Ovary (tissue), 9 donors: ENCODE data around the gene MTUS2. TPM values are rescaled to one million over a fixed set of nuclear protein-coding genes. Genes with fewer than 3 reads are reported as not detected.
A peak's percentile ranks its signal among the peaks of the same experiment; 100 is the strongest.

ENCODE experiments used
- DNase-seq, 5 donors: peaks; one replicate each; pipeline ENCODE4 v3.0.0-alpha.2; 2019 to 2020
- H3K27ac ChIP-seq, 2 donors: fragments of 200-600 bp; one replicate each; pipeline versions ENCODE4 v1.5.1 to v1.8.0; 2019 to 2022
- H3K27me3 ChIP-seq: fragments of 200-600 bp; one replicate; pipeline ENCODE4 v1.8.0; 2022
- H3K36me3 ChIP-seq: fragments of 200-600 bp; sonication (generic); one replicate; pipeline ENCODE4 v1.5.1; 2019
- H3K4me1 ChIP-seq: one replicate; pipeline ENCODE4 v1.8.1; 2013; ENCODE audit warnings: mild to moderate bottlenecking, moderate library complexity; ENCODE audit not compliant: insufficient read depth
- H3K4me3 ChIP-seq: fragments of 200-600 bp; sonication (generic); one replicate; pipeline ENCODE4 v1.5.1; 2017
- H3K9me3 ChIP-seq, 2 donors: fragments of 200-600 bp in 1 of 2; sonication (generic) in 1 of 2; one replicate each; pipeline versions ENCODE4 v1.5.1 to v1.8.1; 2013 to 2019; ENCODE audit warnings: mild to moderate bottlenecking in 1 of 2, moderate library complexity in 1 of 2
- EP300 ChIP-seq: sonication (generic); formaldehyde crosslinking; IDR thresholded peaks from one replicate; pipeline ENCODE4 v1.6.1; 2017; ENCODE audit warnings: antibody characterized with exemption
- POLR2A ChIP-seq: fragments of 450-650 bp; IDR thresholded peaks from one replicate; pipeline ENCODE4 v1.6.1; 2017; ENCODE audit warnings: antibody characterized with exemption, mild to moderate bottlenecking, moderate library complexity
- WGBS, 3 donors: extraction: QIAGEN DNeasy Blood & Tissue Kit in 1 of 3; methylation state at CpG; one replicate each; pipeline versions ENCODE4 v1.1.5 to v1.1.7; 2013 to 2017; 5-methylcytosine and 5-hydroxymethylcytosine counted together
- intact Hi-C, 4 donors: fragments of 100-400 bp; cut with DNase I; formaldehyde crosslinking; loops; one replicate each; pipeline versions ENCODE4 v1.11.0 to v1.15.1; 2022 to 2023
- polyA plus RNA-seq, 2 donors: library from polyadenylated mRNA; stranded (reverse); fragments of 200-250 nt in 1 of 2; fragments of 350-450 nt in 1 of 2; fragmentation: Illumina TruSeq in 1 of 2; extraction: RNeasy Lipid Tissue Mini Kit (QIAGEN cat#74804) in 1 of 2; gene quantifications; one replicate each; pipeline ENCODE4 v1.2.3, GENCODE V29; 2013 to 2014
- total RNA-seq, 7 donors: library from RNA; depleted of rRNA in 2 of 7; stranded (reverse); fragments of >200 nt in 2 of 7; fragmentation: NEBNext Ultra II Directional in 3 of 7; extraction: Animal tissue kit (Norgen Biotek cat#: 25700) in 3 of 7; gene quantifications; one replicate each; pipeline versions ENCODE4 v1.1.0 to v1.2.4, GENCODE V29; 2016 to 2023
- TF ChIP-seq, protein P1 (sequence below), 3 donors: fragments of 450-650 bp in 2 of 3; fragments of 200-600 bp in 1 of 3; IDR thresholded peaks; one replicate each; pipeline versions ENCODE4 v1.5.1 to v1.8.0; 2016 to 2022; ENCODE audit warnings: antibody characterized with exemption in 3 of 3, mild to moderate bottlenecking in 1 of 3
- donor health status: DM: no; HTN: no; CAD: no; lungs with moderate emphysema.
- donor health status: DM: no; HTN: no; CAD: no.
- donor health status: Bipolar disorder and iron deficiency.
- donor health status: DM: yes; HTN: yes; CAD: no.
- donor health status: DM: no; HTN: no; CAD: no.
- donor health status: DM: yes; HTN: yes; CAD: no.

MTUS2 gene
- total and polyA plus RNA-seq, 9 donors, result 1.5 to 8.7 (median 5.4) TPM

GRCh38 chr13:29435125-29435911, 615.2 kb downstream of the MTUS2 start:
- intact Hi-C loops, result no loop called here
- Histone ChIP-seq H3K9me3 (no peaks in the 10 kb centered on the region), H3K27me3 (no peaks in the 10 kb centered on the region), H3K4me1 (peaks cover 23% of the 10 kb centered on the region), H3K4me3 (no peak overlapping the region), H3K27ac (peak overlapping the region; percentile 23), H3K36me3 (no peaks in the 10 kb centered on the region)
- WGBS, 3 donors, result 43 to 55% (median 50%) methylated on average over 6 of the region's 6 CpGs
- DNase-seq, result peak in 2 of 5 donors; percentile 23 to 25
- no peak for TF ChIP-seq POLR2A
- TF ChIP-seq, protein P1, sequence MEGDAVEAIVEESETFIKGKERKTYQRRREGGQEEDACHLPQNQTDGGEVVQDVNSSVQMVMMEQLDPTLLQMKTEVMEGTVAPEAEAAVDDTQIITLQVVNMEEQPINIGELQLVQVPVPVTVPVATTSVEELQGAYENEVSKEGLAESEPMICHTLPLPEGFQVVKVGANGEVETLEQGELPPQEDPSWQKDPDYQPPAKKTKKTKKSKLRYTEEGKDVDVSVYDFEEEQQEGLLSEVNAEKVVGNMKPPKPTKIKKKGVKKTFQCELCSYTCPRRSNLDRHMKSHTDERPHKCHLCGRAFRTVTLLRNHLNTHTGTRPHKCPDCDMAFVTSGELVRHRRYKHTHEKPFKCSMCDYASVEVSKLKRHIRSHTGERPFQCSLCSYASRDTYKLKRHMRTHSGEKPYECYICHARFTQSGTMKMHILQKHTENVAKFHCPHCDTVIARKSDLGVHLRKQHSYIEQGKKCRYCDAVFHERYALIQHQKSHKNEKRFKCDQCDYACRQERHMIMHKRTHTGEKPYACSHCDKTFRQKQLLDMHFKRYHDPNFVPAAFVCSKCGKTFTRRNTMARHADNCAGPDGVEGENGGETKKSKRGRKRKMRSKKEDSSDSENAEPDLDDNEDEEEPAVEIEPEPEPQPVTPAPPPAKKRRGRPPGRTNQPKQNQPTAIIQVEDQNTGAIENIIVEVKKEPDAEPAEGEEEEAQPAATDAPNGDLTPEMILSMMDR (IDR thresholded peaks at IDR 0.05), result no peak

GRCh38 chr13:29436291-29436690, 616.2 kb downstream of the MTUS2 start:
- 33 to 69% (median 58%) methylated on average over 1 of the region's 1 CpG for WGBS, 3 donors
- H3K4me3 ChIP-seq, result no peak overlapping the region
- H3K9me3 ChIP-seq, result no peaks in the 10 kb centered on the region
- DNase-seq, result no peak
- intact Hi-C loops, result no loop called here
- H3K4me1 ChIP-seq, result peaks cover 23% of the 10 kb centered on the region
- no peak for TF ChIP-seq POLR2A
- TF ChIP-seq EP300, result no peak
- TF ChIP-seq, protein P1 (IDR thresholded peaks at IDR 0.05), result no peak
- no peaks in the 10 kb centered on the region for H3K27me3 ChIP-seq
- peak overlapping the region in 1 of 2 donors; percentile 23 for H3K27ac ChIP-seq
- H3K36me3 ChIP-seq, result no peaks in the 10 kb centered on the region

DNA sequence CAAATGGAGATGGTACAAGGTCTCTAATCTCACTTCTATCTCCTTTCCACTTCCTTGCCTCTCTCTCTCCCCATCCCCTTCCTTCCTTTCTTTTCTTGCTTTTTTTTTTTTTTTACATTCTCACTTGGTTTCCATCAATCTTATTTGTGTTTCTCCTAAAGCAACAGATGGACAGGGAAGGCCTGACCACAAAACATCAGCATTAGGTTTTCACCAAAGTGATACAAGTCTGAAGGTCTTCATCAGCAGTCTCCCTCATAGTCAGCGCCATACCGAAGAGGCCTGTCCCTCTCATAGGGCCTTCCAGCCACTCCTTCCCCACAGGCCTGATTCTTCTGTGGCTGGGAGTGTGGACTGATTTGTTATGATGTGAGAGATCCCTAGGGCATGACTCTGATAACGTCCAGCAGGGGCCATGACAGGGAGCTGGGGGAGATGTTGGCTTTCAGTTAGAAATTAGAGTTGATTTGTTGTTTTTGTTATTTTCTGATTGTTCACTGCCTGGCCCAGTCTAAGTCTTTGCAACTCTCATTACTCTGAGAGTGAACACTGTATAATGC, 616.7 kb downstream of the MTUS2 start:
- Histone ChIP-seq H3K9me3 (no peaks in the 10 kb centered on the region), H3K36me3 (no peaks in the 10 kb centered on the region), H3K4me1 (peaks cover 23% of the 10 kb centered on the region), H3K27ac (no peak overlapping the region), H3K4me3 (no peak overlapping the region), H3K27me3 (no peaks in the 10 kb centered on the region)
- TF ChIP-seq EP300 (no peak), POLR2A (no peak)
- TF ChIP-seq, protein P1 (IDR thresholded peaks at IDR 0.05), result no peak
- 56 to 72% (median 62%) methylated on average over 3 of the region's 3 CpGs for WGBS, 3 donors
- DNase-seq, result no peak
- intact Hi-C loops, result no loop called here

GRCh38 chr13:29438769-29439168, 618.6 kb downstream of the MTUS2 start:
- TF ChIP-seq POLR2A, result no peak
- TF ChIP-seq, protein P1 (IDR thresholded peaks at IDR 0.05), result no peak
- Histone ChIP-seq H3K27ac (peak overlapping the region in 1 of 2 donors; percentile 3), H3K4me3 (no peak overlapping the region), H3K9me3 (no peaks in the 10 kb centered on the region), H3K27me3 (no peaks in the 10 kb centered on the region), H3K36me3 (no peaks in the 10 kb centered on the region), H3K4me1 (peaks cover 23% of the 10 kb centered on the region)
- peak in 2 of 5 donors; percentile 36 to 50 for DNase-seq
- 31 to 59% (median 32%) methylated on average over 8 of the region's 8 CpGs for WGBS, 3 donors
- intact Hi-C loops, result no loop called here
